Stimulated activated CD4-positive, alpha-beta T cell treated with anti-CD3 and anti-CD28 coated beads, Interleukin-1b, Interleukin-23, amount 100 ng/mL, for 4 hours (primary cell): ENCODE measurements around the gene PIAS2.
"Not testable (repeated sequence)": the region's sequence is repeated elsewhere in the genome, so short reads cannot be mapped to it uniquely, and the experiment has no call there.

ENCODE experiments used
- DNase-seq, 2 donors: peaks; one replicate each; pipeline ENCODE4 v3.0.0-alpha.2; 2020; ENCODE audit warnings: low read depth in 2 of 2

PIAS2 gene

DNA sequence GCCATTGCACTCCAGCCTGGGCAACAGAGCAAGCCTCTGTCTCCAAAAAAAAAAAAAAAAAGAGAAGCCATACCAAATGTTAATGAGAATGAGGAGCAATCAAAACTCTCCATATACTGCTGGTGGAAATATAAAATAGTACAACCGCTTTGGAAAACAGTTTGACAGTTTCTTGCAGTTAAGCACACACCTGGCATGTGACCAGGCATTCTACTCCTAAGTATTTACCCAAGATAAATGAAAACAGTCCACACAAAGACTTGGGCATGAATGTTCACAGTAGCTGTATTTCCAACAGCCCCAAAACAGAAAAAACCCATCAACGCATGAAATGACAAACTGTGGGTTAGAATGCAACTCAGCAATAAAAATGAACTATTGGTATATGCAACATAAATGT, 84.5 kb downstream of the PIAS2 start:
- DNase-seq: no peak

DNA sequence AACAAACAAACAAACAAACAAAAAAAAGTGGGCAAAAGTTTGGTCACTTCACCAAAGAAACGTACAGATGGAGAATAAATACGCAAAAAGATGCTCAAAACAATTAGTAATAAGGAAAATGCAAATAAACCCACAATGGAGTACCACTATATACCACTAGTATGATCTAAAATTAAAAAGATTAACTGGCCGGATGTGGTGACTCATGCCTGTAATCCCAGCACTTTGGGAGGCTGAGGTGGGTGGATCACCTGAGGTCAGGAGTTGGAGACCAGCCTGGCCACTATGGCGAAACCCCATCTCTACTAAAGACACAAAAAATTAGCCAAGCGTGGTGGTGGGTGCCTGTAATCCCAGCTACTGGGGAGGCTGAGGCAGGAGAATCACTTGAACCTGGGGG, 84.9 kb downstream of the PIAS2 start:
- DNase-seq: not testable (repeated sequence)

DNA sequence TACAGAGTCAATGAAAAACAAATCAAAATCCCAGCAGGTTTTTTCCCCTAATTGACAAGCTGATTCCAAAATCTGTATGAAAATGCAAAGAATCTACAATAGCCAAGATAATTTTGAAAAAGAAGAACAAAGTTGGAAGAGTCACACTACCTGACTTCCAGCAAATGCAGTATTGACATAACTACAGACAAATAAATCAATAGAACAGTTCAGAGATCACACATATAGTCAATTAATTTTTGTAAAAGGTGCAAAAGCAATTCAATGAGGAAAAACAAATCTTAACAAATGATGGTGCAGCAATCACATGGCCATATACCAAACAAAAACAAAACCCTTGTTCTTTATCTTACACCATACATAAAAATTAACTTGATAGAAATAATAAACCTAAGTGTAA, 85.9 kb downstream of the PIAS2 start:
- no peak for DNase-seq

DNA sequence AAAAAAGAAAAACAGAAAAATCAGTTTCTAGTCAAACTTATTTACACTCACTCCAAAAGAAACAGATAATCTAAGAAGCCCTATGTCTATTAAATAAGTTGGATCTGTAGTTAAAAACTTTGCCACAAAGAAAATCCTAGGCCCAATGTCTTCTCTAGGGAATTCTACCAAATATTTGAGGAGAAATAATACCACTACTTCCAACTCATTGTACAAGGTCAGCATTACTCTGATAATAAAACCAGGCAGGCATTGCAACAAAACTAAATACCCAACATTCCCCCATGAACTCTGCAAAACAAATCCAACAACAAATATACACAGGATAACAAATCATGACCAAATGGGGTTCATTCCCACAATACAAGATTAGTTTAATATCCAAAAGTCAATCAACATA, 86.7 kb downstream of the PIAS2 start:
- no peak for DNase-seq

DNA sequence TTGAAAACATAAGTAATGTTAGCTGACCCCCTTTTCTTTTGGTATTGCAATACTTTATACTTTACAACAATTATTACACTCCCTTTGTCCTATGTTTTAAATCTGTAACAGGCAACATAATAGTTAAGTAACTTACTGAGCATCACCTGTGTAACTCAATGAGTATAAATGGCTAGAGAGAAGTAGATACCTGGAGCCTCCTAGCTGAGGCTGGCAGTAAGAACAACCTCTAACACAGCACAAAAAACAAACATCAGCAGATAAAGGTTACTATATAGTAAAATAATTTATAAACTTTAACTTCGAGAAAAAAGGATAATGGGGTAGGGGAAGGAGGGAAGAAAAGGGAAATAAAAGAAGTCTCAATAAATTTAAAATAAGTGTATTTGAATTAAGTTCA, 87.4 kb downstream of the PIAS2 start:
- DNase-seq: no peak

DNA sequence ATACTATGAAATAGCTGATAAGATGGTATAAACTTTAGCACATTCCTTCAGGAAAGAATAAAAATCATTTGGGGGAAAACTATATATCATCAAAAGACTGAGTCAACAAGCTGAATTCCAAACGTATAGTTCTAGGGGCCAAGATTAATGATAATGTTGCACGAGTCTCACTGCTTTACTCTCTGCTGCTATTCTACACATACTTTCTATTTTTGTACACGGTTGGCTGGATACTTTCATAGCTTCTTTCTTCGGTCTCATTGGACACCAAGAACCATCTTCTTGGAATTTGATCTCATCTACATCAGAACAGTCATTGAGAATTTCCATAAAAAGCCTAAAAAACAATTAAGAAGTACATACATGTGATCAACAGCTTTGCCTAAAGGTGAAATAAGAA, 87.8 kb downstream of the PIAS2 start:
- no peak for DNase-seq

DNA sequence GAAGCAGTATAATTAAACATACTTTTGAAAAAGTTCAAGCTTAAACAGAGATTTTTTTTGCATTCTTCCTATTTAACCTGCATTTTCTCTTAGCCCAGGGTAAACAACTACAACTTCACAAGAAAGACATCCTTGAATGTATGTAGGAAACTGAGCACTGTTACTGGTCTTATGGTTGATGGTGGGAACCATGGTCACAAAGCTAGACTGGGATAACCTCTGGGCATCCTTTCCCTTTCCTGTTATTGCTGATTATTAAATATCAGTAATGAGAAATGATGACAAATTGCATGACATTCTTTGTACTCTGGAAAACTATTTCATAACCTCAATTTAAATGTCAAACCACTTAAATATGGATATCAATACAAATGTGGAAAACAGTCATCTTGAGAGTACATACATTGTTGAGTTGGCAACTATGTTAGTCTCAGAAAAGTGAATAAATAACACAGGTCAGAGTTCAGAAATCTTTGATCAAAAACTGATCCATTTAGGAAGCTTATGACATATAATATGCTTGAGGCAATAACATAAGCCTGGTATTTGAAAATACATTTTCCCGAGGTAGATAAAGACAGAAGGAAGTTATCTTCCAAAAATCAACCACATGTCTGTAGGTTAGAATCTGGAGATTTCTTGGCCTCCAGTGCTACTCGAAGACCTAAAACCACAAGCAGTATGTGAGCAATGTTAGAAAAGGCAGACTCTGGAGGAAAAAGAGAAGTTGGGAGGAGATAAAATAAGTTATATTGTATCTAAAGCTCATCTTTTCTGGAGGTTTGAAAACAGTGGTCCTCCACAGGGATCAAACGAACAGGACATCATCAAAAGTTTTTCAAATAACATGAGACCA, 95.2 kb downstream of the PIAS2 start:
- no peak for DNase-seq

DNA sequence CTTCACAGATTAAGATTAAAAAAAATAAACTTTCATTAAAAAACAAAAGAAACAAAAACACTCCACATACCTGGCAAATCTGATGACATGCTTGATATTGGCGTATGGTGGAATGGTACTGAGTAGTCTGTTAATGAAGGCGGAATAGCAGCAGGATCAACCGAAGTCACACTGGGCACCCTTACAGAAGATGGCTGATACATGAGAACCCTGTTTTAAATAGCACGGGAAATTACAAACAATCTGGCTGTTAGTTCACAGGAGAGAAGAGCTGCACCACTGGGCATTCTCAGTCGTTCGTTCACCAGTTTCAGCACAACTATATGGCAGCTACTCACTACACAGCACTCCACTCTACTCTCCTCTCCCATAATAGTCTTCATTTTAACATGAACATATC, 96.4 kb downstream of the PIAS2 start:
- DNase-seq: no peak

DNA sequence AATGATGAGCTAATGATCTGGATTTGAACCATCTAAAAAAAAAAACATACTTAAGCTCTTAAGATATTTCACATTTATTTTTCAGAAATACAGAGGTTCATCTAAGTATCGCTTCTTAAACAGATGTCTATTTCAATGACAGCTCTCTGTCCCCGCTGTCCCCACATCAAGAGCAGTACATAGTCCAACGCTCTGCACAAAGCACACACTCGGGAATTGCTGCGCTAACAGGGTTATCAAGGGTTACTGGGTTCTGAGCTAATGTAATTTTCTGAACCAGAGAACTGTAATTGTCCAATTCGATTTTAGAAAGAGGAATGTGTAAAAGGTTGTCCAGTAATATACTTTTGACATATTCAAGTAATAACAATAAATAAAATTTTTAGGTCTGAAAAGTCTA, 101.6 kb downstream of the PIAS2 start:
- no peak for DNase-seq

DNA sequence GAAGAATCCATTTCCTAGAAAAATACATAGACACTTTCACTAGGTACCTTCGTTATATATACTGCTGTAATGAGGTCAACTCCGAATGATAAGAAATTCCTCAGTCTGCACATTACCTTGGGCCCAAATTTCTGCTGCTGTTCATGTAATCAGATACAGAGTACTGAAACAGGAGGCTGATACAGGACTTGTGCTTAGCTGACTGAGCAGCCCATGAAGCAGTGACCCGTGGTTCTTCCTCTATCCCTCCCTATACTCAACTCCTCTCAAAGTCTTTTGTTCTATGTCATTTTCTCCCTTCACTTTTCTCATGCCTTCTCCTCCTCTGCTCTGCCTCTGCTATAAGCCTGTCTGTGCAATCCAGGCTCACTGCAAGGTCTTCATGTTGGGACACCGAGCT, 102.9 kb downstream of the PIAS2 start:
- no peak for DNase-seq

DNA sequence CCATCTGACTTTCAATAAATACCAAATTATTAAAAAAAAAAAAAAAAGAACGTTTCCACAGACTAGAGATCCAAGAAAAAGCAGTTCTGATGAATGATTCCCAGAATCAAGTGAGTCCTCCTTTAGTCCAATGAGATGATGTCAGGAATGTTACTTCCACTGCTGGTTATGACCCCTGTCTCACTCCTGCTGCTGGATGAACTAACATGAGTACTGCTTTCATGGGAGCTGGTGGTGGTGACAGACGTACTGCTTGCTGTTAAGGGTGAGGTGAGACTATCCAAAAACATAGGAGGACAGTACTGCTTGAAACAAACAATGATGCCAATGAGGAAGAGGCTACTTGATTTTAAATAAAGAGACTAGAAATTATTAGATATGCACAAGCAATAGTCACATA, 105.0 kb downstream of the PIAS2 start:
- DNase-seq: no peak

DNA sequence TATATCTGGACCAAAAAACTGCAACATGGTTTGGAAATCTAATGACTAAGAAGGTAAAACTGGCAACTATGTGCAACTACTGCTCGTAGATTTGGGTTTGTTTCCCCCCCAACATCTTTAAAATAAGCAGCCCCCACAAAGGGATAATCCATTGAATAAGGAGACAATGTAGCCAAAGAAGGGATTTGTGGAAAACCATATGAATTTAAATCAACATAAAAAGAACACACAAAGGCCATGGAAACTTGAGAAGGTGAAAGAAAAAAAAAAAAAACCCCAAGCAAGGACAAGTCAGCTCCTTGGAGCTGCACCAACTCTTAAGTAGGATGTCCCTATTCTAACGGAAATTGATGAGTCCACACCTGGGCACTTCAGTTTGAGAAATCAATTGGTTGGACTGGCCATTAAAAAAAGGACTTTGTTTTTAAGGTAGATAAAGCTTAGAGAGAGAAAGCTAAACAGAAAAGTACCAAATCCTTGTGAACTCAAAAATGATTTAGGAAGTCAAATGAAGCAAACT, 106.8 kb downstream of the PIAS2 start:
- no peak for DNase-seq

DNA sequence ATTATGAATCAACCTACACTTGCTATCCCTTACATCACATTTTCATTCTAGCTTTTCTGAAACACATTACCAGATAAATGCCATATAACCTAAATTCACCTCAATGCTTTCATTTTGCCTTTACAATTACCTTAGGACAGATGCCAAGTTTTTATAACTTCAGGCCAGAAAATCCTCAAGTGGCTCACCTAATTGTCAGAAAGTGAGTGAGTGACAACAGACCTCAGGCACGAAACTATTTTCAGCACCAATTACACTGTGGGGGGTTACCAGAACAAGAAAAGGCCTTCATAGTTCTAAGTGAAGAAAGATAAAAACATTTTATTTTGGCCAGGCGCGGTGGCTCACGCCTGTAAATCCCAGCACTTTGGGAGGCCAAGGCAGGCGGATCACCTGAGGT, 108.2 kb downstream of the PIAS2 start:
- no peak for DNase-seq

DNA sequence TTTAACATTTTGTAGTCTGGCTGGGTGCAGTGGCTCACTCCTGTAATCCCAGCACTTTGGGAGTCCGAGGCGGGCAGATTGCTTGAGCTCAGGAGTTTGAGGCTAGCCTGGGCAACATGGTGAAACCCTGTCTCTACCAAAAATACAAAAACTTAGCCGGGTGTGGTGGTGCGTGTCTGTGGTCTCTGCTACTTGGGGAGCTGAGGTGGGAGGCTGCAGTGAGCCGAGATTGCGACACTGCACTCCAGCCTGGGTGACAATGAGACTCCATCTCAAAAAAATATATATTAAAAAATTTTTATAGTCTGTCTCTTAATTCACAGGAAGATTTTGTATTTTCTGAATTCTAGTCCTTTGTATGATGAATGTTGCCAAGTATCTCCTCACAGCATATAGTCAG, 121.4 kb downstream of the PIAS2 start:
- not testable (repeated sequence) for DNase-seq

DNA sequence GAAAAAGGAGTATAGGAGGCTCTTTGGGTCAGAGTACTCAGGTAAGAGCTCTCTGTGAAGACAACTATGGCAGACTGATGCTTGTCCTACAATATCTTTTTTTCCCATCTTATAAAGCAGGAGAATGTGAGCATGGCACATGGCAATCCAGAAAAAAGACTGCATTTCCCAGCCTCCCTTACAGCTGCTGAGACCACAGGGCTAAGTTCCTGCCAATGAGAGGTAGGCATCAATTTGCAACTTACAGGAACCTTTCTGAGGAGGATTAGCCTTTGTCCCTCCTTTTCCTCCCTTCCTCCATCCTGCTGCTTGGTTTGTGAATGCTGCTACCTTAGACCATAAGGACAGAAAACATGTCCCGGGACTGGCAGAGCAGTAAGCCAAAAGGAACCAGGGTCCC, 122.7 kb downstream of the PIAS2 start:
- no peak for DNase-seq

DNA sequence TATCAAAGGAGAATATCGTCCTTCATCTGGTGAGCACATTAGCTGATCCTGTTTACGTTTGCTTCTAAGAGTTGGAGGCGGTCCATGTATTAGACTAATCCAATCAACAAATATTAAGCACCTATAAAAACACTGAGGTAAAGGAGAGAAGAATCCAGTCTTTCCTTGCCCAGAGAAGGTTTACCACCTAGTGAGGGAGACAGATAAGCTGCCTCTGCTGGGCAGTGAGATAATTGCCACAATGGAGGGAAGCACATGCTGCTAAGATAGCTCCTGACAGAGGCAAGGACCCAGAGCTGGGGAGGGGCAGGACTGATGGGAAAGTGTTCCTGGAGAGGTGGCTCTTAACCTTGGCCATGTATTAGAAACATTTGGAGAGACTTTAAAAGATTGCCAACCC, 123.7 kb downstream of the PIAS2 start:
- DNase-seq: no peak

DNA sequence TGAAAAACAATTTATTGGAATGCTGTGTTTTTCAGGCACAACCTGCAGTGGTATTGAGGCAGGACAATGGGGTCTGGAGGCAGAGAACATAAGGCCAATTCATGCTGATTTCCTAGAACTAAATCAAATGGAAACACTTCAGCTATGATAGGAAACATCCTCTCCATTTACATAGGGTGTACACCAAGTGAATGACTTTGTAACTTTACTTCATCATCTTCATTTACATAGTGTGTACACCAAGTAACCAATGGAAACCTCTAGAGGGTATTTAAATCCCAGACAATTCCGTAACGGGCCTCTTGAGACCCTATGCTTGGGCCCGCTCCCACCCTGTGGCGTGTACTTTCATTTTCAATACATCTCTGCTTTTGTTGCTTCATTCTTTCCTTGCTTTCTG, 128.2 kb downstream of the PIAS2 start:
- DNase-seq: no peak

DNA sequence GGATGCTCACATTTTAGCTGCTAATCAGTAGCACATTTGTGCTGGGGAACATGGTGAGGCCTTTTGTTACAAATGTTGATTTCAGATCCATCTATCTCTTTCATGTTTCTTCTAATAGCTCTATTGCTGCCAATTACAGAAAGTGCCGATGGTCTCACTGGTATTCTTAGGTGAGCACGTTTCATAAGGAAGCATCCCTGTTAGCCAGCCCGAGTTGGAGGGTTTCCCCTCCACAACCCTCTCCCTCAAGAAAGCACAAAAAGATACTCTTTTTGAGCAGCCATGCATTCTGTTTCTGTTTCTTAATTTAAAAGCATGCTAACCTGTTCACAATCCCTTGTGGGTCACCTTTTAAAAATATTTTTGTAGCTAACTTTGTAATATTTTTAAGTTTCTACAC, 129.6 kb downstream of the PIAS2 start:
- no peak for DNase-seq

DNA sequence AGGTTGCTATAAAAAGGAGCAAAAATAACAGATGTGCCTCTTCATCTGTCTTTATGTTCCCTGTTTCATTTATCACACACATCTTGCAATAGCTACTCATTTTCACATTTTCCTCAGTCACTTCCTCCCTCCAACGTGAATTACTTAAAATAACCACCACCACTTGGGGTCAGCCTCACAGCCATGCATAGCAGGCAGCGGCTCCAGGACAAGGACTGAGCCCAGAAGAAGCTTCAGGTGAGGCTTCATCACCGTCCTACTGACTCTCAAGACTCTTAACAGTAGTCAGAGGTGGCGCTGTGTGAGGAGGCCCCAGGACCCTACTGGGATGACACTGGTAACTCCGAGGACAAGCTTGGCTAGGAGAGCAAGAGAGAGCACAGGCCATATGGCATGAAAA, 144.9 kb downstream of the PIAS2 start:
- DNase-seq: no peak

DNA sequence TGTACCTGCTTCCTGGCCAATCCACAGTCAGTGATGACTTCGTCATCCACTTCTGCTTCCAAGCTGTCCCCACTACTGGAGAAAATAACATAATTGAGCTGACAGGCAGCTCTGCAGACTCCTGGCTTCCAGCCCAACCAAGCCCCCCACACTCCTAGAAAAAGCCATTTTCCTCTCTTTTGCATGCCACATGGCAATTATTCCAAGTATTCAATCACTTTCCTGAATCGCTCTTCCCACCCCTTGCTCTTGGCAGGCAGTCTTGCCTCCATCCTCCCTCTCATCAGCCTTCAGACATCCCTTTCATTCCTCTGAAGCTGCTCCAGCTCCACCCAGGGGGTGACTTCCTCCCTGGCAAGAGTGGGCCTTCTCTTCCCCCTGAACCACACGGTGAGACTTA, 146.2 kb downstream of the PIAS2 start:
- no peak for DNase-seq

DNA sequence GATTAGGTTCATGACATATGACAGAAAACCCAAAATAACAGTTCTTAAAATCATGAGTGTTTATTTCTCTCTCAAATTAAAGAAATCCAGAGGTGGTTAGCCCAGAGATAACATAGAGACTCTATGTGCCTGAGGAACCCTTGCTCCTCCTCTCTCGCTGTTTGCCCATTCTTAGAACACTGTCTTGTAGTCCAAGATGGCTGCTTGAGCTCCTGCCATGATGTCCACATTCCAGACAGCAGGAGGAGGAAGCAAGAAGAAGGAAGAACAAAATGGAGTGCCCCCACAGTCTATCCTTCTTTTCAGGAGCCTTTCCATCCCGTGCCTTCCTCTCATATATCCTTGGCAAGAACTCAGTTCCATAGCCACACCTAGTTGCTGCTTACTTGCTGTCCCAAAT, 146.6 kb downstream of the PIAS2 start:
- DNase-seq: no peak

DNA sequence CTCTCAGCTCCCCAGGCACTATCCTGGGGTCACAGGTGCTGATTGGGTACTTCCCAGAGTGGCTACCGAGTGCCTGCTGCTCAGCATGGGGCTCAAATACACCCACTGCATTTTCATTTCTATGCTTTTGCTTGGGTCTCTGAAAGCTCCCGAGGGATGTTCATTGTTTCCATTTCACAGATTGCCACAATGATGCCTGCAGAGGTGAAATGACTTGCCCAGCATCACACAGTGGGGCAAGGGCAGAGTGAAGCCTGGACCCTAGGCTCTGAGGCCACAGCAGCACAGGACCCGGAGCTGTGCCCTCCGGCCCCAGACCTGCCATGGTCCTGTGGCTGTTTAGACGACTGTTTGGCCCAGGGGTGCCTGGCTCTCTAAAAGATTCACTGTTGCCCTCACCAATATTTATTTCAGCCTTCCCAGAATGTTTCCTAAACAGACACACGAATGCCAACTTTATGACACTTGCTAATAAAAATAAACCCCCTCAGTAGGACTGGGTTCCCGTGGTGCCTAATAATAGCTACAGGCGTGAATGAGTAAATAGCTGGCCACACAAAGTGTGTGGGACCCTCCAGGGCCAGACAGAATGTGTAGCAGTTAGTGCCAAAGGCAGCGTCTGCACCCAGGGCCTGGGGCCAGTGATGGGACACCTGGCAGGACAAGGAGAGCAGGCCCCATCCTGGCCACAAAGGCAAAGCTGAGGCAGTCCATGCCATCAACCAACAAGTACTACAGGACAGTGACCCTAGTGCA, 149.0 kb downstream of the PIAS2 start:
- DNase-seq: no peak

DNA sequence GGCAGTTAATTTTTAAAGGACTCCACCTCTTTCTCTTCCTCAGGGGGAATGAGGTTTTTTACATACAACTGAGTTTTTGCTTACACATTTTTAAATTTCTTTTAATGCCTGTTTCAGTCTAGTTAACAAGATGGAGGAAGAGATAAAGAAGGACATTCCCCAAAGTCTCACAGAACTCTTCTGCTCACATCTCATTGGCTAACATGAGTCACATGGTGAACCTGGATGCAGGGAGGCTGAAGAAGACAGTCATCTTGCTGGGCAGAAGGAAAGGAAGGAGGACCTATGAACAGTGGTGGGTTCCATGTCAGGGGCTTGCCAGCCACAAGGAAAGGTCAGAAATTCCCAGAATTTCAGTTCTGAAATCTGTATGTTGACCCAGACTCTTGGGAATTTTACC, 150.1 kb downstream of the PIAS2 start:
- DNase-seq: no peak
